ENCODE measurements around the gene ASCL4.
"Not testable (repeated sequence)": the region's sequence is repeated elsewhere in the genome, so short reads cannot be mapped to it uniquely, and the experiment has no call there.

The ASCL4 gene

GRCh38 chr12:107774349-107775029, at the start of gene ASCL4:
ASCL4 (plus strand) TSS chr12:107774704; CDS start chr12:107775219, 515 bp downstream.
- Mint-ChIP-seq H3K9me3 (no peaks in the 10 kb centered on the region), H3K27ac (no peak within 1 kb of the TSS), H3K4me1 (peaks cover 19% of the 10 kb centered on the region), H3K4me3 (peak within 1 kb of the TSS; percentile 34), H3K36me3 (no peaks in the 10 kb centered on the region)
- ATAC-seq (no peak), DNase-seq (ENCODE audit: low spot score in 2 of 2) (no peak)

- H3K4me1 Mint-ChIP-seq; H3K4me3 Mint-ChIP-seq; ATAC-seq; H3K27ac Mint-ChIP-seq; H3K9me3 Mint-ChIP-seq; DNase-seq (ENCODE audit: low spot score in 2 of 2); H3K36me3 Mint-ChIP-seq: not testable (repeated sequence)
Observed at GRCh38 chr12:107727327-107727726, 47.2 kb upstream of the ASCL4 start.

GRCh38 chr12:107727742-107728141, 46.8 kb upstream of the ASCL4 start:
- not testable (repeated sequence) for H3K36me3 Mint-ChIP-seq; DNase-seq (ENCODE audit: low spot score in 2 of 2); H3K4me1 Mint-ChIP-seq; H3K27ac Mint-ChIP-seq; H3K9me3 Mint-ChIP-seq; ATAC-seq; H3K4me3 Mint-ChIP-seq

GRCh38 chr12:107730618-107731341, 43.7 kb upstream of the ASCL4 start:
- Mint-ChIP-seq H3K9me3 (no peaks in the 10 kb centered on the region), H3K4me1 (no peaks in the 10 kb centered on the region), H3K4me3 (no peak overlapping the region), H3K36me3 (peaks cover 36% of the 10 kb centered on the region), H3K27ac (no peak overlapping the region)
- no peak for ATAC-seq
- no peak for DNase-seq (ENCODE audit: low spot score in 2 of 2)

GRCh38 chr12:107731366-107731765, 43.1 kb upstream of the ASCL4 start:
- Mint-ChIP-seq H3K27ac (no peak overlapping the region), H3K4me3 (no peak overlapping the region), H3K9me3 (no peaks in the 10 kb centered on the region), H3K4me1 (peaks cover 4% of the 10 kb centered on the region), H3K36me3 (peaks cover 42% of the 10 kb centered on the region)
- ATAC-seq (no peak), DNase-seq (ENCODE audit: low spot score in 2 of 2) (no peak)

- H3K9me3 Mint-ChIP-seq = no peaks in the 10 kb centered on the region
- no peak overlapping the region for H3K4me3 Mint-ChIP-seq
- no peak for DNase-seq (ENCODE audit: low spot score in 2 of 2)
- ATAC-seq = no peak
- peaks cover 7% of the 10 kb centered on the region for H3K4me1 Mint-ChIP-seq
- peaks cover 52% of the 10 kb centered on the region for H3K36me3 Mint-ChIP-seq
- no peak overlapping the region for H3K27ac Mint-ChIP-seq
Observed at GRCh38 chr12:107732365-107732764, 42.1 kb upstream of the ASCL4 start.

- H3K4me1 Mint-ChIP-seq = peaks cover 7% of the 10 kb centered on the region
- ATAC-seq (no peak), DNase-seq (ENCODE audit: low spot score in 2 of 2) (no peak)
- H3K27ac Mint-ChIP-seq = no peak overlapping the region
- no peak overlapping the region for H3K4me3 Mint-ChIP-seq
- peaks cover 70% of the 10 kb centered on the region for H3K36me3 Mint-ChIP-seq
- no peaks in the 10 kb centered on the region for H3K9me3 Mint-ChIP-seq
Observed at GRCh38 chr12:107734139-107734538, 40.4 kb upstream of the ASCL4 start.

- ATAC-seq (no peak), DNase-seq (ENCODE audit: low spot score in 2 of 2) (no peak)
- Mint-ChIP-seq H3K4me1 (peaks cover 7% of the 10 kb centered on the region), H3K27ac (peak overlapping the region; percentile 33), H3K36me3 (peaks cover 86% of the 10 kb centered on the region), H3K9me3 (no peaks in the 10 kb centered on the region), H3K4me3 (no peak overlapping the region)
Observed at GRCh38 chr12:107735763-107736162, 38.7 kb upstream of the ASCL4 start.

- peaks cover 7% of the 10 kb centered on the region for H3K4me1 Mint-ChIP-seq
- peak overlapping the region; percentile 33 for H3K27ac Mint-ChIP-seq
Observed at GRCh38 chr12:107736914-107737313, 37.6 kb upstream of the ASCL4 start.

GRCh38 chr12:107748472-107748871, 26.0 kb upstream of the ASCL4 start:
- Mint-ChIP-seq H3K9me3 (no peaks in the 10 kb centered on the region), H3K27ac (no peak overlapping the region), H3K4me1 (no peaks in the 10 kb centered on the region), H3K36me3 (peaks cover 36% of the 10 kb centered on the region), H3K4me3 (no peak overlapping the region)
- ATAC-seq (no peak), DNase-seq (ENCODE audit: low spot score in 2 of 2) (no peak)

More at GRCh38 chr12:107736914-107737313, 37.6 kb upstream of the ASCL4 start:
- peaks cover 98% of the 10 kb centered on the region for H3K36me3 Mint-ChIP-seq
- ATAC-seq = no peak
- DNase-seq (ENCODE audit: low spot score in 2 of 2) = no peak
- H3K4me3 Mint-ChIP-seq = no peak overlapping the region
- H3K9me3 Mint-ChIP-seq = no peaks in the 10 kb centered on the region

GRCh38 chr12:107749083-107749482, 25.4 kb upstream of the ASCL4 start:
- Mint-ChIP-seq H3K4me1 (no peaks in the 10 kb centered on the region), H3K27ac (no peak overlapping the region), H3K36me3 (peaks cover 30% of the 10 kb centered on the region), H3K4me3 (no peak overlapping the region), H3K9me3 (no peaks in the 10 kb centered on the region)
- ATAC-seq (no peak), DNase-seq (ENCODE audit: low spot score in 2 of 2) (no peak)

GRCh38 chr12:107759410-107759809, 15.1 kb upstream of the ASCL4 start:
- Mint-ChIP-seq H3K4me3 (peak overlapping the region; percentile 84), H3K36me3 (peaks cover 6% of the 10 kb centered on the region), H3K27ac (peak overlapping the region; percentile 87), H3K9me3 (peaks cover 3% of the 10 kb centered on the region), H3K4me1 (peaks cover 14% of the 10 kb centered on the region)
- no peak for DNase-seq (ENCODE audit: low spot score in 2 of 2)
- peak; percentile 65 for ATAC-seq

GRCh38 chr12:107760207-107760808, 14.2 kb upstream of the ASCL4 start:
- DNase-seq (ENCODE audit: low spot score in 2 of 2) (peak; percentile 12 to 71), ATAC-seq (peak; percentile 33)
- peaks cover 3% of the 10 kb centered on the region for H3K9me3 Mint-ChIP-seq
- H3K27ac Mint-ChIP-seq = peak overlapping the region; percentile 87
- peak overlapping the region; percentile 84 for H3K4me3 Mint-ChIP-seq
- H3K4me1 Mint-ChIP-seq = peaks cover 14% of the 10 kb centered on the region
- peaks cover 6% of the 10 kb centered on the region for H3K36me3 Mint-ChIP-seq

- peaks cover 14% of the 10 kb centered on the region for H3K4me1 Mint-ChIP-seq
- peak within 1 kb of the TSS; percentile 87 for H3K27ac Mint-ChIP-seq
- peak within 1 kb of the TSS; percentile 84 for H3K4me3 Mint-ChIP-seq
- peaks cover 6% of the 10 kb centered on the region for H3K36me3 Mint-ChIP-seq
- ATAC-seq = peak; percentile 93
- peaks cover 3% of the 10 kb centered on the region for H3K9me3 Mint-ChIP-seq
- peak; percentile 88 to 92 for DNase-seq (ENCODE audit: low spot score in 2 of 2)
Observed at GRCh38 chr12:107760809-107761501, 13.5 kb upstream of the ASCL4 start, which contains the start of gene PRDM4. PRDM4 (minus strand) TSS chr12:107761137; CDS start chr12:107760515, 622 bp downstream.

- H3K4me1 Mint-ChIP-seq = peaks cover 14% of the 10 kb centered on the region
- peak overlapping the region; percentile 87 for H3K27ac Mint-ChIP-seq
- DNase-seq (ENCODE audit: low spot score in 2 of 2) (no peak), ATAC-seq (no peak)
- H3K4me3 Mint-ChIP-seq = peak overlapping the region; percentile 84
- peaks cover 6% of the 10 kb centered on the region for H3K36me3 Mint-ChIP-seq
- H3K9me3 Mint-ChIP-seq = peaks cover 3% of the 10 kb centered on the region
Observed at GRCh38 chr12:107761502-107761904, 13.0 kb upstream of the ASCL4 start.

All from stimulated activated effector memory CD8-positive, alpha-beta T cell treated with anti-CD3 and anti-CD28 coated beads, Interleukin-12 subunit alpha, Interleukin-12 subunit beta, amount 100 ng/mL, for 72 hours (primary cell).